Bronchial epithelial cell (primary cell): ENCODE data around the gene MRPL58. TPM values are rescaled to one million over a fixed set of nuclear protein-coding genes. Genes with fewer than 3 reads are reported as not detected.
A peak's percentile ranks its signal among the peaks of the same experiment; 100 is the strongest.

Experiments
- DNase-seq: peaks from one replicate; pipeline ENCODE4 v3.0.0-alpha.2; 2010; ENCODE audit warnings: low read depth
- FAIRE-seq: peaks from 2 replicates; lab custom pipeline; 2011; peaks lifted over from hg19 to GRCh38; lab: Jason Lieb, UNC
- H3K27me3 ChIP-seq: 2 replicates; pipeline ENCODE4 v1.5.1; 2011; ENCODE audit warnings: low read length; ENCODE audit not compliant: control insufficient read depth, insufficient read depth
- H3K36me3 ChIP-seq: 2 replicates; pipeline ENCODE4 v1.5.1; 2011; ENCODE audit warnings: low read length; ENCODE audit not compliant: control insufficient read depth, insufficient read depth
- H3K4me3 ChIP-seq: 2 replicates; pipeline ENCODE4 v1.5.1; 2011; ENCODE audit warnings: mild to moderate bottlenecking, low read depth, low read length, control low read depth
- total RNA-seq: library from RNA; depleted of rRNA; stranded (reverse); fragments of >200 nt; gene quantifications from 2 replicates; pipeline ENCODE4 v1.2.1, GENCODE V29; 2014
- TF ChIP-seq, protein P1 (sequence below): IDR thresholded peaks from 2 replicates; pipeline ENCODE4 v1.5.1; 2011; ENCODE audit warnings: mild to moderate bottlenecking, moderate library complexity, low read length, control low read depth, inconsistent platforms; ENCODE audit not compliant: insufficient read depth, severe bottlenecking

Gene MRPL58
- total RNA-seq, 1 donor from 2014 or later = 41.6 TPM

DNA sequence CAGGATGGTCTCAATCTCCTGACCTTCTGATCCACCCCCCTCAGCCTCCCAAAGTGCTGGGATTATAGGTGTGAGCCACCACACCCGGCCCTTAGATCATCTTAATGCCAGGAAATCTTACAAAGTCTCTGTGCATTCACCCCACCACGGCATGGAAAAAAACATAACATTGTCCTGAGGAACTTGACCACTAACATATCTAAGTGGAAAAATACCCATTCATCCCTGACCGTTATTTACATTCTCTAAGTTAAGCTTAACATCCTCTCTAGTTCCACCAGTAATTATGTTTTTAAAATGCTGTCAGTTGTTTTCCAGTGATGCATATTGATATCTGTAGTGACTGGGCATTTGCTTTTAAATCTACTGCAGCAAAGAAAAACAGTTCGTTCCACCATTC is 36.5 kb upstream of the MRPL58 start:
- TF ChIP-seq, protein P1, sequence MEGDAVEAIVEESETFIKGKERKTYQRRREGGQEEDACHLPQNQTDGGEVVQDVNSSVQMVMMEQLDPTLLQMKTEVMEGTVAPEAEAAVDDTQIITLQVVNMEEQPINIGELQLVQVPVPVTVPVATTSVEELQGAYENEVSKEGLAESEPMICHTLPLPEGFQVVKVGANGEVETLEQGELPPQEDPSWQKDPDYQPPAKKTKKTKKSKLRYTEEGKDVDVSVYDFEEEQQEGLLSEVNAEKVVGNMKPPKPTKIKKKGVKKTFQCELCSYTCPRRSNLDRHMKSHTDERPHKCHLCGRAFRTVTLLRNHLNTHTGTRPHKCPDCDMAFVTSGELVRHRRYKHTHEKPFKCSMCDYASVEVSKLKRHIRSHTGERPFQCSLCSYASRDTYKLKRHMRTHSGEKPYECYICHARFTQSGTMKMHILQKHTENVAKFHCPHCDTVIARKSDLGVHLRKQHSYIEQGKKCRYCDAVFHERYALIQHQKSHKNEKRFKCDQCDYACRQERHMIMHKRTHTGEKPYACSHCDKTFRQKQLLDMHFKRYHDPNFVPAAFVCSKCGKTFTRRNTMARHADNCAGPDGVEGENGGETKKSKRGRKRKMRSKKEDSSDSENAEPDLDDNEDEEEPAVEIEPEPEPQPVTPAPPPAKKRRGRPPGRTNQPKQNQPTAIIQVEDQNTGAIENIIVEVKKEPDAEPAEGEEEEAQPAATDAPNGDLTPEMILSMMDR = no peak
- Histone ChIP-seq H3K27me3 (peaks cover 5% of the 10 kb centered on the region), H3K4me3 (no peak overlapping the region), H3K36me3 (no peaks in the 10 kb centered on the region)
- no peak for DNase-seq
- FAIRE-seq = no peak

DNA sequence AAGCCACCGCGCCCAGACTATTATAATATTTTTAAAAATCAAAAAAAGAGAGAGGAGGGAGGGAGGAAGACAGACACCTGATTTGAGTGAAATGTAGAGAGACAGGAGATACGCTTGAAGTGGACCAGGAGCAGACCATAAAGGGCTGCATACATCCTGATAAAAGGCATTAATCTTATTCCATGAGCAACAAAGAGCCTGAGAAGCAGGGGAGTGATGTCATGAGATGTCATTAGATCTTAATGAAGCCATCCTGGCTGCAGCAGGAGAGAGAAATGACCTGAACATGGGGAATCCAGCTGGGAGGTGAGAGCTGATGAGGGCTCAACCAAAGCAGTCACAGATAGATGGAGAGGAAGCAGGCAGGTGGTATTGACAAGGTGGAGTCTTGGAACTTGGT is 34.7 kb upstream of the MRPL58 start:
- no peaks in the 10 kb centered on the region for H3K36me3 ChIP-seq
- DNase-seq (no peak), FAIRE-seq (no peak)
- H3K27me3 ChIP-seq = peaks cover 5% of the 10 kb centered on the region
- no peak overlapping the region for H3K4me3 ChIP-seq
- TF ChIP-seq, protein P1 = no peak

GRCh38 chr17:74978240-74978639 is 34.2 kb upstream of the MRPL58 start:
- peaks cover under 1% of the 10 kb centered on the region for H3K27me3 ChIP-seq
- no peak overlapping the region for H3K4me3 ChIP-seq
- TF ChIP-seq, protein P1 = no peak
- DNase-seq (no peak), FAIRE-seq (no peak)
- no peaks in the 10 kb centered on the region for H3K36me3 ChIP-seq

DNA sequence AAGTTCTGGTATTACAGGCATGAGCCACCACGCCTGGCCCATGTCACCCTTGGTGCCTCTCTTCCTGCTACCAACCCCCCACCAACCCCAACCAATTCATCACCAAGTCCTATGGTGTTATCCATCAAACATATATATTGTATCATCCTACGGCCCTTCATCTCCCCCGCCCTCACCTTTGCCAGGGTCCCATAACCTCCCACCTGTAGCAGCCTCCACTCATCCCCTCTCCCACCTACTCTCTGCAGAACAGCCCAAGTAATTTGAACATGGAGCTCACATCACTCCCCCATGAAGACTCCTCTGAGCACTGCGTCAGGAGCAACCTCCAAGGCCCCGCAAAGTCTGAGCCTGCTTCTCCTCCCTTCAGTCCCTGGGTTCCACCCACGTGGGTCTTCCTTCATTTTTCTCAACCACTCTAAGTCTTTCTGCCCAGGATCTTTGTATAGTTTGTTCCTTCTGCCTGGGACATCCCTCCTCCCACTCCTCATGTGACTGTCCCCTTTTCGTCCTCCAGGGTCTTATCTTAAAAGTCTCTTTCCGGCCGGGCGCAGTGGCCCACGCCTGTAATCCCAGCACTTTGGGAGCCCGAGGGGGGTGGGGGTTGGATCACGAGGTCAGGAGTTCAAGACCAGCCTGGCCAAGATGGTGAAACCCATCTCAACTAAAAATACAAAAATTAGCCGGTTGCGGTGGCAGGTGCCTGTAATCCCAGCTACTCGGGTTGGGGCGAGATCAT is 32.9 kb upstream of the MRPL58 start:
- FAIRE-seq (no peak), DNase-seq (no peak)
- TF ChIP-seq, protein P1 = no peak
- Histone ChIP-seq H3K4me3 (no peak overlapping the region), H3K27me3 (no peaks in the 10 kb centered on the region), H3K36me3 (no peaks in the 10 kb centered on the region)

DNA sequence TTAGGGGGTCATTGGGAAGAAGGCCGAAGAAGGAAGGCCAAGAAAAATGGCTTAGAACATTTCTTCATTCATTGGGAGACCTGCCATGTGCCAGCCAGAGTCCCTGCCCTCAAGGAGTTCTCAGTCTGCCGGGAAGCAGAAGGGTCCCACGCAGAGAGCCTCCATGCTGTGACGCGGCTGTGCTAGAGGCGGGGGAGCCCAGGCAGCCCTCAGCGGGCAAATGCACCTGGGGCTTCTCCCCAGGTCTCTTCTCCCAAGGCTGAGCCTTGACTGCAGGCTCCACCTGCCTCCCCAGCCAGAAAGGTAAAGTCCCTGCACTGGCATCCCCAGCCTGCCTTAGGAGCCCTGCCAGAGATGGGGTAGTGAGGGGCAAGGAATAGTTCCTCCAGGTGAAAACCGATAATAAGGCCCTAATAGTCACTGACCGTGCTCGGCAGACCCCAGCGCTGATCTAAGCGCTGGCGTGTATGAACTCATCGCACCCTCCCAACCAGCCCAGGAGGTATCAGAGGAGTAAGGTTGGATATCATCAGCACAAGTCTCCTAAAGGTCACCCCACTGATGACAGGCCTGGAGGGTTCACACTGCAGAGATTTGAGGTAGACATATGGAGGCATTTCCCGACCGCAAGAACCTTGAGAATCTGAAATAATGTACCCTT is 31.0 kb upstream of the MRPL58 start:
- DNase-seq = no peak
- peak; percentile 52 for FAIRE-seq
- Histone ChIP-seq H3K27me3 (no peaks in the 10 kb centered on the region), H3K36me3 (no peaks in the 10 kb centered on the region), H3K4me3 (peak overlapping the region; percentile 80)
- TF ChIP-seq, protein P1 = no peak
